GM21360 (cell line): Measurements from ENCODE around the gene GIMAP5.
"Not testable (repeated sequence)": the region's sequence is repeated elsewhere in the genome, so short reads cannot be mapped to it uniquely, and the experiment has no call there.

Experiments
- ATAC-seq: cut with Tn5 transposase; IDR thresholded peaks from one replicate; pipeline ENCODE4 v1.9.1; 2021; ENCODE audit warnings: mild to moderate bottlenecking, moderate library complexity; ENCODE audit not compliant: unreplicated experiment

Gene GIMAP5

GRCh38 chr7:150766334-150766709 lies 29.1 kb downstream of the GIMAP5 start:
- ATAC-seq: no peak

GRCh38 chr7:150769768-150770167 lies 32.5 kb downstream of the GIMAP5 start:
- no peak for ATAC-seq

GRCh38 chr7:150774131-150774530 lies 36.9 kb downstream of the GIMAP5 start:
- not testable (repeated sequence) for ATAC-seq

GRCh38 chr7:150778014-150778737 lies 41.0 kb downstream of the GIMAP5 start:
- no peak for ATAC-seq

- no peak for ATAC-seq
Observed at GRCh38 chr7:150778738-150779301, 41.6 kb downstream of the GIMAP5 start.

GRCh38 chr7:150780292-150780691 lies 43.1 kb downstream of the GIMAP5 start:
- ATAC-seq: no peak

- no peak for ATAC-seq
Observed at GRCh38 chr7:150781103-150781502, 43.9 kb downstream of the GIMAP5 start.

GRCh38 chr7:150781961-150782360 lies 44.7 kb downstream of the GIMAP5 start:
- no peak for ATAC-seq

GRCh38 chr7:150784120-150784736 lies 47.0 kb downstream of the GIMAP5 start:
- no peak for ATAC-seq

- ATAC-seq: no peak
Observed at GRCh38 chr7:150784954-150785353, 47.7 kb downstream of the GIMAP5 start.

- no peak for ATAC-seq
Observed at GRCh38 chr7:150787321-150788281, 50.4 kb downstream of the GIMAP5 start.

GRCh38 chr7:150788474-150789269 lies 51.5 kb downstream of the GIMAP5 start:
- ATAC-seq: no peak

- no peak for ATAC-seq
Observed at GRCh38 chr7:150790416-150791075, 53.3 kb downstream of the GIMAP5 start.

GRCh38 chr7:150791304-150791703 lies 54.1 kb downstream of the GIMAP5 start:
- ATAC-seq: no peak

- no peak for ATAC-seq
Observed at GRCh38 chr7:150791746-150792452, 54.7 kb downstream of the GIMAP5 start.
